Panc1 (cell line): ENCODE results near the gene MMP23B. TPM values are rescaled to one million over a fixed set of nuclear protein-coding genes. Genes with fewer than 3 reads are reported as not detected.

Experiments used
- ATAC-seq: fragments of 200-7000 bp; cut with Tn5 transposase; 2 replicates; pipeline ENCODE4 v1.9.1; 2020; ENCODE audit warnings: mild to moderate bottlenecking, moderate library complexity
- BruUV-seq: library from RNA; stranded (reverse); fragments of 400-500 nt; replicated peaks from 2 replicates; lab custom pipeline; 2021; lab: Mats Ljungman, UMichigan
- CTCF ChIA-PET: fragments of 300-600 bp; sonication (Branson Sonifier 250); formaldehyde crosslinking; loops from one replicate; lab custom pipeline; 2022; ENCODE audit warnings: antibody characterized with exemption; lab: Charles Lee
- POLR2A ChIA-PET: fragments of 300-600 bp; sonication (Branson Sonifier 250); formaldehyde crosslinking; loops from one replicate; lab custom pipeline; 2022; ENCODE audit warnings: antibody characterized with exemption; lab: Charles Lee
- DNase-seq: peaks from one replicate; pipeline ENCODE4 v3.0.0-alpha.2; 2010; ENCODE audit warnings: low read depth, low spot score
- H3K27ac ChIP-seq: 2 replicates; pipeline ENCODE4 v1.5.1; 2011; ENCODE audit warnings: mild to moderate bottlenecking, low read length, inconsistent platforms
- H3K27me3 ChIP-seq: fragments of 200-500 bp; sonication (Bioruptor generic); 2 replicates; pipeline ENCODE4 v1.6.0; 2014; ENCODE audit warnings: low read length, inconsistent platforms; ENCODE audit not compliant: control insufficient read depth, insufficient read depth
- H3K36me3 ChIP-seq: fragments of 200-500 bp; sonication (Bioruptor generic); 2 replicates; pipeline ENCODE4 v1.5.1; 2014; ENCODE audit warnings: inconsistent platforms, mild to moderate bottlenecking, low read length, moderate library complexity; ENCODE audit not compliant: control insufficient read depth, insufficient read depth
- H3K4me1 ChIP-seq: 2 replicates; pipeline ENCODE4 v1.5.1; 2011; ENCODE audit warnings: inconsistent platforms, mild to moderate bottlenecking, low read length, moderate library complexity; ENCODE audit not compliant: control insufficient read depth, insufficient read depth
- H3K4me3 ChIP-seq, 2 experiments: 2 replicates each; pipeline ENCODE4 v1.5.1; 2011 to 2012; ENCODE audit warnings: low read depth in 2 of 2, low read length in 2 of 2, mild to moderate bottlenecking in 2 of 2, inconsistent platforms in 1 of 2, moderate library complexity in 1 of 2
- H3K9me3 ChIP-seq: fragments of 200-500 bp; sonication (Bioruptor generic); 2 replicates; pipeline ENCODE4 v1.5.1; 2014; ENCODE audit warnings: low read depth, mild to moderate bottlenecking, inconsistent platforms, low read length, moderate library complexity; ENCODE audit not compliant: control insufficient read depth, insufficient read depth
- CTCF ChIP-seq: fragments of 450-650 bp; IDR thresholded peaks from 2 replicates; pipeline ENCODE4 v1.5.1; 2017; ENCODE audit warnings: mild to moderate bottlenecking
- POLR2AphosphoS5 ChIP-seq: IDR thresholded peaks from 2 replicates; pipeline ENCODE4 v1.6.1; 2012; ENCODE audit warnings: mild to moderate bottlenecking, low read depth, low read length, moderate library complexity
- REST ChIP-seq, 2 experiments: IDR thresholded peaks; 2 replicates each; pipeline ENCODE4 v1.6.1; 2011 to 2012; ENCODE audit warnings: low read depth in 2 of 2, control low read depth in 1 of 2, low read length in 1 of 2, mild to moderate bottlenecking in 1 of 2, moderate library complexity in 1 of 2; ENCODE audit not compliant: insufficient read depth in 1 of 2
- SIN3A ChIP-seq: IDR thresholded peaks from 2 replicates; pipeline ENCODE4 v1.6.1; 2012; ENCODE audit warnings: low read depth, mild to moderate bottlenecking, low read length, moderate library complexity, borderline replicate concordance; ENCODE audit not compliant: insufficient read depth
- TCF7L2 ChIP-seq: IDR thresholded peaks from 2 replicates; pipeline ENCODE4 v1.6.1; 2011; ENCODE audit warnings: mild to moderate bottlenecking, low read depth, low read length, inconsistent platforms
- in situ Hi-C: cut with HindIII; loops from 2 replicates; pipeline ENCODE4 v1.10.0; 2016; ENCODE audit warnings: low sequenced_read_pairs, low pct_unique_long_range_greater_than_20kb
- intact Hi-C: fragments of 100-400 bp; cut with micrococcal nuclease; formaldehyde crosslinking; loops from one replicate; pipeline ENCODE4 v1.10.0; 2022; ENCODE audit not compliant: unreplicated experiment
- total RNA-seq: library from RNA; stranded (reverse); gene quantifications from one replicate; pipeline ENCODE4 v1.2.1, GENCODE V29; 2021; ENCODE audit not compliant: unreplicated experiment

Gene MMP23B
- total RNA-seq, 1 experiment from 2014 or later, result 5.0 TPM

- Histone ChIP-seq H3K27ac (no peak overlapping the region), H3K36me3 (no peaks in the 10 kb centered on the region), H3K9me3 (no peaks in the 10 kb centered on the region), H3K4me3 (no peak overlapping the region), H3K27me3 (no peaks in the 10 kb centered on the region), H3K4me1 (peaks cover 25% of the 10 kb centered on the region)
- ChIA-PET CTCF (interaction anchor here (0.7 kb wide), 1 partner anchor 14 kb away, joined by 3 read pairs; no protein-coding TSS in a partner anchor), POLR2A (interaction anchor here (0.7 kb wide), 1 partner anchor 63 kb away, joined by 13 read pairs; no protein-coding TSS in a partner anchor)
- intact Hi-C loops, result no loop called here
- in situ Hi-C loops, result no loop called here
- ATAC-seq (no peak), DNase-seq (no peak)
- TSS peak; percentile 67 for BruUV-seq
- TF ChIP-seq POLR2AphosphoS5 (no peak), TCF7L2 (no peak)
These were observed 48.3 kb downstream of the MMP23B start for GRCh38 chr1:1680031-1680911.

GRCh38 chr1:1680912-1681273 lies 48.9 kb downstream of the MMP23B start:
- no peak overlapping the region for H3K4me3 ChIP-seq
- ATAC-seq, result no peak; the same call in 1 of the 2 replicates
- no TSS peak for BruUV-seq
- no peak for TF ChIP-seq SIN3A
- TF ChIP-seq TCF7L2, result no peak
- TF ChIP-seq CTCF, result no peak
- no peak for TF ChIP-seq POLR2AphosphoS5
- TF ChIP-seq REST (IDR thresholded peaks at IDR 0.05; ENCODE audit: insufficient read depth in 1 of 2, low read depth in 2 of 2, low read length in 1 of 2), result no peak
- CTCF ChIA-PET, result no interaction called here
- H3K27ac ChIP-seq, result no peak overlapping the region
- no peaks in the 10 kb centered on the region for H3K36me3 ChIP-seq
- H3K27me3 ChIP-seq, result no peaks in the 10 kb centered on the region
- intact Hi-C loops (no loop called here), in situ Hi-C loops (no loop called here)
- H3K4me1 ChIP-seq, result peaks cover 25% of the 10 kb centered on the region
- no peak for DNase-seq
- POLR2A ChIA-PET, result interaction anchor here (0.7 kb wide), 1 partner anchor 63 kb away, joined by 13 read pairs; no protein-coding TSS in a partner anchor
- H3K9me3 ChIP-seq, result no peaks in the 10 kb centered on the region
